Measurements from ENCODE around the gene GYS1. TPM values are rescaled to one million over a fixed set of nuclear protein-coding genes. Genes with fewer than 3 reads are reported as not detected.

Gene GYS1
- total and polyA plus RNA-seq, 2 experiments from 2014 or later: 15.9 to 28.9 TPM

DNA sequence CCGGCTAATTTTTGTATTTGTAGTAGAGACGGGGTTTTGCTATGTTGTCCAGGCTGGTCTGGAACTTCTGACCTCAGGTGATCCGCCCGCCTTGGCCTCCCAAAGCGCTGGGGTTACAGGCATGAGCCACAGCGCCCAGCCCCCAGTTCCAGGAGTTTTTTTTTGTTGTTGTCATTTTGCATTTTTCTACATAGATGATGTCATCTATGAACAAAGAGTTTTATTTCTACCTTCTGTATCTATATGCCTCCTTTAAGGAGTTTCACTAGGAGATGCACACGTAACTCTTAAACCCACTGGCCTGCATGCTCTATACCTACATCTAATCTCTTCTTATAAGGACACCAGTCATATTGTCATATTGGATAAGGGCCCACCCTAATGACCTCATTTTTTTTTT, 54.9 kb downstream of the GYS1 start (continued):
- TF ChIP-seq NANOG (IDR thresholded peaks at IDR 0.05; ENCODE audit: borderline replicate concordance) (no peak), EZH2 (IDR thresholded peaks at IDR 0.05; ENCODE audit: low read depth, unreplicated experiment) (no peak), POLR2AphosphoS5 (IDR thresholded peaks at IDR 0.05; ENCODE audit: low read depth) (no peak), STAT1 (IDR thresholded peaks at IDR 0.05; ENCODE audit: unreplicated experiment) (no peak), ZNF114 (CRISPR knock-in tag; IDR thresholded peaks at IDR 0.05) (no peak), JUNB (IDR thresholded peaks at IDR 0.05; ENCODE audit: unreplicated experiment) (no peak), CREB1 (CRISPR knock-in tag; IDR thresholded peaks at IDR 0.05; ENCODE audit: low read depth) (no peak), EZH2phosphoT487 (IDR thresholded peaks at IDR 0.05; ENCODE audit: unreplicated experiment) (no peak)

DNA sequence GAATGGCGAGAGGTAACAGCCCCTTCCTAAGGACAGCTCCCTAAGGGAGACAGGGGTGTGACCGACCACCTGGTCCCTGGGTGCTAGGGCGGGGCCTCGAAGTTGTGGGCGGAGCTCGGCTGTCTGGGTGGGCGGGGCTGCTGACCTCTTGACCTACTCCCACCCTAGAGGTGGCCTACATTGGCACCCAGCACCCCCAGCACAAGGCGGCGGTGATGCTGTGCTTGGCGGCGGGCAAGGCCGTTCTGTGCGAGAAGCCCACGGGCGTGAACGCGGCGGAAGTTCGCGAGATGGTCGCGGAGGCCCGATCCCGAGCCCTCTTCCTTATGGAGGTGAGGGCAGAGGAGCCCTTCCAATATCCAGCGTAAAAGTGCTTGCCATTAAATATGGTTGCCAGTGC, 57.2 kb downstream of the GYS1 start:
- TF ChIP-seq JUNB (IDR thresholded peaks at IDR 0.05; ENCODE audit: unreplicated experiment) (no peak), ZNF114 (CRISPR knock-in tag; IDR thresholded peaks at IDR 0.05) (no peak), CREB1 (CRISPR knock-in tag; IDR thresholded peaks at IDR 0.05; ENCODE audit: low read depth) (no peak), POLR2AphosphoS5 (IDR thresholded peaks at IDR 0.05; ENCODE audit: low read depth) (no peak)
- TF ChIP-seq, protein P1, sequence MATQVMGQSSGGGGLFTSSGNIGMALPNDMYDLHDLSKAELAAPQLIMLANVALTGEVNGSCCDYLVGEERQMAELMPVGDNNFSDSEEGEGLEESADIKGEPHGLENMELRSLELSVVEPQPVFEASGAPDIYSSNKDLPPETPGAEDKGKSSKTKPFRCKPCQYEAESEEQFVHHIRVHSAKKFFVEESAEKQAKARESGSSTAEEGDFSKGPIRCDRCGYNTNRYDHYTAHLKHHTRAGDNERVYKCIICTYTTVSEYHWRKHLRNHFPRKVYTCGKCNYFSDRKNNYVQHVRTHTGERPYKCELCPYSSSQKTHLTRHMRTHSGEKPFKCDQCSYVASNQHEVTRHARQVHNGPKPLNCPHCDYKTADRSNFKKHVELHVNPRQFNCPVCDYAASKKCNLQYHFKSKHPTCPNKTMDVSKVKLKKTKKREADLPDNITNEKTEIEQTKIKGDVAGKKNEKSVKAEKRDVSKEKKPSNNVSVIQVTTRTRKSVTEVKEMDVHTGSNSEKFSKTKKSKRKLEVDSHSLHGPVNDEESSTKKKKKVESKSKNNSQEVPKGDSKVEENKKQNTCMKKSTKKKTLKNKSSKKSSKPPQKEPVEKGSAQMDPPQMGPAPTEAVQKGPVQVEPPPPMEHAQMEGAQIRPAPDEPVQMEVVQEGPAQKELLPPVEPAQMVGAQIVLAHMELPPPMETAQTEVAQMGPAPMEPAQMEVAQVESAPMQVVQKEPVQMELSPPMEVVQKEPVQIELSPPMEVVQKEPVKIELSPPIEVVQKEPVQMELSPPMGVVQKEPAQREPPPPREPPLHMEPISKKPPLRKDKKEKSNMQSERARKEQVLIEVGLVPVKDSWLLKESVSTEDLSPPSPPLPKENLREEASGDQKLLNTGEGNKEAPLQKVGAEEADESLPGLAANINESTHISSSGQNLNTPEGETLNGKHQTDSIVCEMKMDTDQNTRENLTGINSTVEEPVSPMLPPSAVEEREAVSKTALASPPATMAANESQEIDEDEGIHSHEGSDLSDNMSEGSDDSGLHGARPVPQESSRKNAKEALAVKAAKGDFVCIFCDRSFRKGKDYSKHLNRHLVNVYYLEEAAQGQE (IDR thresholded peaks at IDR 0.05; ENCODE audit: unreplicated experiment): no peak
- Mint-ChIP-seq H3K36me3 (ENCODE audit: low read depth) (peaks cover 14% of the 10 kb centered on the region), H3K4me3 (no peak overlapping the region), H3K27me3 (ENCODE audit: insufficient read depth, low read depth, poor library complexity) (peaks cover 23% of the 10 kb centered on the region), H3K27ac (no peak overlapping the region), H3K9me3 (no peaks in the 10 kb centered on the region; the same call in 2 of the 3 replicates), H3K4me1 (peaks cover 14% of the 10 kb centered on the region)
- no peak for DNase-seq (ENCODE audit: low spot score)
- Histone ChIP-seq H3K4me1 (ENCODE audit: insufficient read depth) (peaks cover 16% of the 10 kb centered on the region), H3K4me2 (no peak overlapping the region), H4K20me1 (replicated peaks; ENCODE audit: insufficient read depth) (no peaks in the 10 kb centered on the region), H2AFZ (no peak overlapping the region), H3K79me2 (replicated peaks; ENCODE audit: insufficient read depth) (no peaks in the 10 kb centered on the region), H3K27me3 (ENCODE audit: insufficient read depth) (peaks cover 33% of the 10 kb centered on the region), H3K27ac (ENCODE audit: low read depth) (no peak overlapping the region), H3F3A (replicated peaks; ENCODE audit: low read depth) (peaks cover 11% of the 10 kb centered on the region; the same call in 1 of the 2 replicates), H3K9me2 (ENCODE audit: insufficient read depth) (no peaks in the 10 kb centered on the region), H3K36me3 (ENCODE audit: insufficient read depth) (no peaks in the 10 kb centered on the region), H3K4me3 (no peak overlapping the region)
- ATAC-seq: no peak

DNA sequence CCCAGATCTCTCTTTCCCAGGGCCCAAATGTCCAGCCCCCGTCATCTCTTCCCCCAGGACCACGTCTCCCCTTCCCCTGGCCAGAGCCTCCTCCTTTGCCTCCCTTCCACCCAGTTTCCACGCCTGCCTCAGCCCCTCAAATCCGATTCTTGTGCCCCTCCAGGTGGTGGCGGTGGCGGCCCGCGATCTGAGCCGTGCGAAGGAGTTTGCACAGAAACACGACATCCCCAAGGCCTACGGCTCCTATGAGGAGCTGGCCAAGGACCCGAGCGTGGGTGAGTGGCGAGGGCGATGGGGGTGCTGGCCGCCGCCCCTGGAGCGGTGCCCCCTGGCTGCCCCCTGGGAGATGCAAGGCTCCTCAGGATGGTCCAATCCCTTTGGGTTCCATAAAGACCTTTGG, 58.3 kb downstream of the GYS1 start:
- peaks cover 6% of the 10 kb centered on the region for H3K36me3 Mint-ChIP-seq (ENCODE audit: low read depth)
- ATAC-seq: peak; percentile 42
- TF ChIP-seq, protein P2, sequence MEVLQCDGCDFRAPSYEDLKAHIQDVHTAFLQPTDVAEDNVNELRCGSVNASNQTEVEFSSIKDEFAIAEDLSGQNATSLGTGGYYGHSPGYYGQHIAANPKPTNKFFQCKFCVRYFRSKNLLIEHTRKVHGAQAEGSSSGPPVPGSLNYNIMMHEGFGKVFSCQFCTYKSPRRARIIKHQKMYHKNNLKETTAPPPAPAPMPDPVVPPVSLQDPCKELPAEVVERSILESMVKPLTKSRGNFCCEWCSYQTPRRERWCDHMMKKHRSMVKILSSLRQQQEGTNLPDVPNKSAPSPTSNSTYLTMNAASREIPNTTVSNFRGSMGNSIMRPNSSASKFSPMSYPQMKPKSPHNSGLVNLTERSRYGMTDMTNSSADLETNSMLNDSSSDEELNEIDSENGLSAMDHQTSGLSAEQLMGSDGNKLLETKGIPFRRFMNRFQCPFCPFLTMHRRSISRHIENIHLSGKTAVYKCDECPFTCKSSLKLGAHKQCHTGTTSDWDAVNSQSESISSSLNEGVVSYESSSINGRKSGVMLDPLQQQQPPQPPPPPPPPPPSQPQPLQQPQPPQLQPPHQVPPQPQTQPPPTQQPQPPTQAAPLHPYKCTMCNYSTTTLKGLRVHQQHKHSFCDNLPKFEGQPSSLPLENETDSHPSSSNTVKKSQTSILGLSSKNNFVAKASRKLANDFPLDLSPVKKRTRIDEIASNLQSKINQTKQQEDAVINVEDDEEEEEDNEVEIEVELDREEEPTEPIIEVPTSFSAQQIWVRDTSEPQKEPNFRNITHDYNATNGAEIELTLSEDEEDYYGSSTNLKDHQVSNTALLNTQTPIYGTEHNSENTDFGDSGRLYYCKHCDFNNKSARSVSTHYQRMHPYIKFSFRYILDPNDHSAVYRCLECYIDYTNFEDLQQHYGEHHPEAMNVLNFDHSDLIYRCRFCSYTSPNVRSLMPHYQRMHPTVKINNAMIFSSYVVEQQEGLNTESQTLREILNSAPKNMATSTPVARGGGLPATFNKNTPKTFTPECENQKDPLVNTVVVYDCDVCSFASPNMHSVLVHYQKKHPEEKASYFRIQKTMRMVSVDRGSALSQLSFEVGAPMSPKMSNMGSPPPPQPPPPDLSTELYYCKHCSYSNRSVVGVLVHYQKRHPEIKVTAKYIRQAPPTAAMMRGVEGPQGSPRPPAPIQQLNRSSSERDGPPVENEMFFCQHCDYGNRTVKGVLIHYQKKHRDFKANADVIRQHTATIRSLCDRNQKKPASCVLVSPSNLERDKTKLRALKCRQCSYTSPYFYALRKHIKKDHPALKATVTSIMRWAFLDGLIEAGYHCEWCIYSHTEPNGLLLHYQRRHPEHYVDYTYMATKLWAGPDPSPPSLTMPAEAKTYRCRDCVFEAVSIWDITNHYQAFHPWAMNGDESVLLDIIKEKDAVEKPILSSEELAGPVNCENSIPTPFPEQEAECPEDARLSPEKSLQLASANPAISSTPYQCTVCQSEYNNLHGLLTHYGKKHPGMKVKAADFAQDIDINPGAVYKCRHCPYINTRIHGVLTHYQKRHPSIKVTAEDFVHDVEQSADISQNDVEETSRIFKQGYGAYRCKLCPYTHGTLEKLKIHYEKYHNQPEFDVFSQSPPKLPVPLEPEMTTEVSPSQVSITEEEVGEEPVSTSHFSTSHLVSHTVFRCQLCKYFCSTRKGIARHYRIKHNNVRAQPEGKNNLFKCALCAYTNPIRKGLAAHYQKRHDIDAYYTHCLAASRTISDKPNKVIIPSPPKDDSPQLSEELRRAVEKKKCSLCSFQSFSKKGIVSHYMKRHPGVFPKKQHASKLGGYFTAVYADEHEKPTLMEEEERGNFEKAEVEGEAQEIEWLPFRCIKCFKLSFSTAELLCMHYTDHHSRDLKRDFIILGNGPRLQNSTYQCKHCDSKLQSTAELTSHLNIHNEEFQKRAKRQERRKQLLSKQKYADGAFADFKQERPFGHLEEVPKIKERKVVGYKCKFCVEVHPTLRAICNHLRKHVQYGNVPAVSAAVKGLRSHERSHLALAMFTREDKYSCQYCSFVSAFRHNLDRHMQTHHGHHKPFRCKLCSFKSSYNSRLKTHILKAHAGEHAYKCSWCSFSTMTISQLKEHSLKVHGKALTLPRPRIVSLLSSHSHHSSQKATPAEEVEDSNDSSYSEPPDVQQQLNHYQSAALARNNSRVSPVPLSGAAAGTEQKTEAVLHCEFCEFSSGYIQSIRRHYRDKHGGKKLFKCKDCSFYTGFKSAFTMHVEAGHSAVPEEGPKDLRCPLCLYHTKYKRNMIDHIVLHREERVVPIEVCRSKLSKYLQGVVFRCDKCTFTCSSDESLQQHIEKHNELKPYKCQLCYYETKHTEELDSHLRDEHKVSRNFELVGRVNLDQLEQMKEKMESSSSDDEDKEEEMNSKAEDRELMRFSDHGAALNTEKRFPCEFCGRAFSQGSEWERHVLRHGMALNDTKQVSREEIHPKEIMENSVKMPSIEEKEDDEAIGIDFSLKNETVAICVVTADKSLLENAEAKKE (CRISPR knock-in tag; IDR thresholded peaks at IDR 0.05): no peak

More for the DNA sequence above, 58.3 kb downstream of the GYS1 start:
- Histone ChIP-seq H3K4me3 (no peak overlapping the region), H3K27ac (ENCODE audit: low read depth) (no peak overlapping the region), H3K4me1 (ENCODE audit: insufficient read depth) (peaks cover 16% of the 10 kb centered on the region), H3K79me2 (replicated peaks; ENCODE audit: insufficient read depth) (no peaks in the 10 kb centered on the region), H3K36me3 (ENCODE audit: insufficient read depth) (no peaks in the 10 kb centered on the region), H4K20me1 (replicated peaks; ENCODE audit: insufficient read depth) (no peaks in the 10 kb centered on the region), H3K4me2 (no peak overlapping the region), H2AFZ (no peak overlapping the region), H3F3A (replicated peaks; ENCODE audit: low read depth) (peaks cover 11% of the 10 kb centered on the region; the same call in 1 of the 2 replicates), H3K9me2 (ENCODE audit: insufficient read depth) (no peaks in the 10 kb centered on the region), H3K27me3 (ENCODE audit: insufficient read depth) (peaks cover 33% of the 10 kb centered on the region)
- peak overlapping the region; percentile 82; the same call in 2 of the 3 replicates for H3K4me3 Mint-ChIP-seq
- no peak overlapping the region for H3K27ac Mint-ChIP-seq
- H3K4me1 Mint-ChIP-seq: peaks cover 14% of the 10 kb centered on the region
- DNase-seq (ENCODE audit: low spot score): peak; percentile 61
- H3K27me3 Mint-ChIP-seq (ENCODE audit: insufficient read depth, low read depth, poor library complexity): peaks cover 23% of the 10 kb centered on the region
- H3K9me3 Mint-ChIP-seq: no peaks in the 10 kb centered on the region; the same call in 2 of the 3 replicates
